Body of pancreas (tissue), 4 donors: Measurements from ENCODE around the gene EYS.

Experiments used
- POLR2A ChIP-seq, 3 donors: fragments of 450-650 bp; IDR thresholded peaks; one replicate each; pipeline ENCODE4 v1.6.1; 2016; ENCODE audit warnings: antibody characterized with exemption in 3 of 3, mild to moderate bottlenecking in 2 of 3
- TF ChIP-seq, protein P1 (sequence below), 7 experiments: fragments of 450-650 bp in 4 of 7; fragments of 200-600 bp in 3 of 7; sonication (generic) in 3 of 7; IDR thresholded peaks; one replicate each; pipeline ENCODE4 v1.5.1; 2016 to 2019; ENCODE audit warnings: antibody characterized with exemption in 7 of 7

DNA sequence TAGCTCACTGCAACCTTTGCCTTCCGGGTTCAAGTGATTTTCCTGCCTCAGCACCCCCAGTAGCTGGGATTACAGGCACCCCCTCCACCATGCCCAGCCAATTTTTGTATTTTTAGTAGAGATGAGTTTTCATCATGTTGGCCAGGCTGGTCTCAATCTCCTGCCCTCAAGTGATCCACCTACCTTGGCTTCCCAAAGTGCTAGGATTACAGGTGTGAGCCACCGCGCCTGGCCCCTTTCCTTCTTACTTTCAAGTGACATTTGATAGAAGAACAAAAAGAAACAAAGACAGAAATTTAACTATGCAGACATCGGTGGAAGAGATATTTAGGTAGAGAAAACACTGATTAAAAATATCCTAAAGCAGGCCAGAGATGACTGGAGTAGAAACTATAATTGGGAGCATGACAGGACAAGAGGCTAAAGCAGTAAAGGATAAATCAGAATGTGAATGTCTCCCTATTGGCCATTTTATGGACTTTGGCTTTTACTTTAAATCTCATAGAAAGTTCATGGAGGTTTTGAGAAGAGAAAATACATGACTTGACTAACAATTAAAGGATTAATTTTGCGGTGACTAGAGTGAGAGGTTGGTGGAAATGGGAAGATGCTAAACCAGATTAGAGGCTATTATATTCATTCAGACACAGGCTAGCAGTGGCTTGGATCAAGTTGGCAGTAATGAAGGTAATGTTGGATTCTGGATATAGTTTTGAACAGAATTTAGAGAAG, 2.2 kb upstream of the EYS start:
- TF ChIP-seq, protein P1, sequence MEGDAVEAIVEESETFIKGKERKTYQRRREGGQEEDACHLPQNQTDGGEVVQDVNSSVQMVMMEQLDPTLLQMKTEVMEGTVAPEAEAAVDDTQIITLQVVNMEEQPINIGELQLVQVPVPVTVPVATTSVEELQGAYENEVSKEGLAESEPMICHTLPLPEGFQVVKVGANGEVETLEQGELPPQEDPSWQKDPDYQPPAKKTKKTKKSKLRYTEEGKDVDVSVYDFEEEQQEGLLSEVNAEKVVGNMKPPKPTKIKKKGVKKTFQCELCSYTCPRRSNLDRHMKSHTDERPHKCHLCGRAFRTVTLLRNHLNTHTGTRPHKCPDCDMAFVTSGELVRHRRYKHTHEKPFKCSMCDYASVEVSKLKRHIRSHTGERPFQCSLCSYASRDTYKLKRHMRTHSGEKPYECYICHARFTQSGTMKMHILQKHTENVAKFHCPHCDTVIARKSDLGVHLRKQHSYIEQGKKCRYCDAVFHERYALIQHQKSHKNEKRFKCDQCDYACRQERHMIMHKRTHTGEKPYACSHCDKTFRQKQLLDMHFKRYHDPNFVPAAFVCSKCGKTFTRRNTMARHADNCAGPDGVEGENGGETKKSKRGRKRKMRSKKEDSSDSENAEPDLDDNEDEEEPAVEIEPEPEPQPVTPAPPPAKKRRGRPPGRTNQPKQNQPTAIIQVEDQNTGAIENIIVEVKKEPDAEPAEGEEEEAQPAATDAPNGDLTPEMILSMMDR (IDR thresholded peaks at IDR 0.05) = no peak
- TF ChIP-seq POLR2A (IDR thresholded peaks at IDR 0.05) = no peak
